RPMI8226 (cell line): ENCODE data around the gene NHS.

Experiments
- DNase-seq: peaks from one replicate; pipeline ENCODE4 v3.0.0-alpha.2; 2015

NHS gene

DNA sequence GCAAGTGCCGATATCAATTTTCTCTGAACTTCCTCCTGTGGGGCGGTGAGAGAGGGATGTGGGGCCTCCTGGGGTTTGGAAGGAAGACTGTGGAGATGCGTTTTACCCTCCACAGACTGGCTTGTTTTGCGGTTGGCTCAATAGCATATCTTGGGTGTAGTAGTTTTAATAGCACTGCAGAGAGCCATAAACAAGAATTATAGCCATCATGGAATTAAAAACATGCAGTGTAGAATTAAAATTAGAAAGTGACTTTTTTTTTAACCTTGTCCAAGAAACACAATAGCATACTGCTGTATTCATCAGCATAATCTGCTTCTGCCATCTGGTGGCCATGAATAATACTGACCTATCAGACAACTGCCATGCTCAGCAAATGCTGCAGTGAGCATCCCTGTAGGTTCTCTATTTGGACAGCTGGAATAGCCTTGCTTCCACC, 315.0 kb downstream of the NHS start:
- peak; percentile 63 for DNase-seq

- no peak for DNase-seq
Measured at GRCh38 chrX:17692709-17693346, 317.8 kb downstream of the NHS start.

GRCh38 chrX:17697191-17697590, 322.2 kb downstream of the NHS start:
- DNase-seq: no peak

- no peak for DNase-seq
Measured at GRCh38 chrX:17700976-17701375, 326.0 kb downstream of the NHS start.

GRCh38 chrX:17703201-17703600, 328.2 kb downstream of the NHS start:
- no peak for DNase-seq

DNA sequence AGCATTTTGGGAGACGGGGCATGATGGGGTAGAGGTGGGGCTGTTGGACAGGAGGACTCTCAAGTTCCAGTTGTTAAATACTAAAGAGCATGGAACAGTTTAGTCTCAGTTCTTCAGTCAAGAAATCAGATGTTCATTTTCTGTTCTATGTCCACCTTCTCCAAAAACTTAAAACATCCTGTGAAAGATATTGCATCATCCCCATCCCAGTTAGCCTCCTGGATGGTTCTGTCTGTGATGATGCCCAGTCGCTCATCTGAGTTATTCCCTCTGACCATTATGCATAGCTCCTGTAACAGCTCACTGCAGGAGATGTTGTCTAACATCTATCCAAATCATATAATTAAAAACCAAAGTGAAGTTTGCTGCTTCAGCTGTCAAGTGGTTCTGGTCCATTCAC, 330.2 kb downstream of the NHS start:
- no peak for DNase-seq

DNA sequence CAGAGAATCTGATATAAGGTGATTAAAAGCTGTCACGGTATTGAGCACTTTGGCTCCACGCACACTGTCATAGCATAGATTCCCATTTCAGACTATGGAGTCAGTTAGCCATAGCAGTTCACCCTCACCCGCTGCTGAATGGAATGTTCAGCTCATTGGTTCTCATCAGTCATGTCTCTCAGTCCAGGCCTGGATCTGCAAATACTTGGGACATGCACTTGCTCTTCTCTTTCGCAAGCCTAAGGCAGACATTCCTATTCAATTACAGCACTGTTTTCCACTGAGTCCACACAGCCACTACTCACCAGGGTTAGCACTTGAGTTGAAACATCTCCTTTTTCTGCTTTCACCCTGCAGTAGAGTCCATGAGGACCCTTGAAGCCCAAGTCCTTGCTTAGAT, 331.7 kb downstream of the NHS start:
- no peak for DNase-seq

- DNase-seq: no peak
Measured at GRCh38 chrX:17707731-17708130, 332.7 kb downstream of the NHS start.

GRCh38 chrX:17710871-17711301, 335.9 kb downstream of the NHS start:
- no peak for DNase-seq

DNA sequence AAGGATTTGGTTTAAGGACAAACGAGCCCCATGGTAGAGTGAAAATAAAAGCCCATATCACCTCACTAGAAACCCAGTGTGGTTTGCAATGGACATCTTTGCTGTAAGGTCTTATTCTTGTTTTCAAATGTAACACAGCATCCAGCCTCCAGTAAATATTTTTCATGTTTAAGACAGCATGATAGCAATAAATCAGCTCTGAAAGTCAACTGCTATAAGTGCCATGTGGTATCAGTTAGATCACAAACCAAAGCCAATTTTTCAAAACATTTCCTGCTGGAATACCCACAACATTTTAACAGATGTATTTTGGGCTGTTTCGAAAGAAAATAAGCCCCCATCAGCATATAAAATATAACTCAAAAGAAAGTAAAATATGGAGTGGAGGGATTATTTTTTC, 338.3 kb downstream of the NHS start:
- DNase-seq: no peak

DNA sequence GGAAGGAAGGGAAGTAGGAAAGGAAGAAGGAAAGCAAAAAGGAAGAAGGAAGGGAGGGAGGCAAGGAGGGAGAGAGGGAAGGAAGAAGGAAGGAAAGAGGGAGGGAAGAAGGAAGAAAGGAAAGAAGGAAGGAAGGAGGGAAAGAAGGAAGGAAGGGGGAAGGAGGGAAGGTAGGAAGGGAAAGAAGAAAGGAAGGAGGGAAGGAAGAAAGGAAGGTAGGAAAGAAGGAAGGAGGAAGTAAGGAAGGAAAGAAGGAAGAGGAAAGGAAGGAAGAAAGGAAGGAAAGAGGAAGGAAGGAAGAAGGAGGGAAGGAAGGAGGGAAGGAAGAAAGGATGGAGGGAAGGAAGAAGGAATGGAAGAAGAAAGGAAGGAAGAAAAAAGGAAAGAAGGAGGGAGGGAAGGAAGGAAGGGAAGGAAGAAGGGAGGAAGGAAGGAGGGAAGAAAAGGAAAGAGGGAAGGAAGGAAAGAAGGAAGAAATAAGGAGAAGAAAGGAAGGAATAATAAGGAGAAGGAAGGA, 343.7 kb downstream of the NHS start:
- no peak for DNase-seq

DNA sequence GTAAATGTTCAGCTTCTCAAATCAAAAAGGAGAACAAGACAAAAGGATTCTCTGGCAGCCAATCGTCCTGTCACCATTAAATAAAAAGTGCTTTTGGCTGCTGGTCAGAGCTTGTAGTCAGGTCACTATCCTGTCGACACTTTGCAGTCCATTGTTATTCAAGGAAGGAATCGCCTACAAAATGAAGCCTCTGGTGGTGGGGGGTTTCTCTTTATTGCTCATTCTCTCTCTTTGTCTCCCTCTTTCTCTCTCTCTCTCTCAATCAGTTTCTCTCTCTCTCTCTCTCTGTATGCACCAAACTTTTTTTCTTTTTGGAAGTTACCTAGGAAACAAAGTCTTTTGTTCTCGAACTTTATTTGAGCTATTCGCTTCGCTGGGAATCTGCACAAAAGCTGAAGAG, 344.7 kb downstream of the NHS start:
- DNase-seq: no peak

- DNase-seq: no peak
Measured at GRCh38 chrX:17721715-17722114, 346.7 kb downstream of the NHS start.

DNA sequence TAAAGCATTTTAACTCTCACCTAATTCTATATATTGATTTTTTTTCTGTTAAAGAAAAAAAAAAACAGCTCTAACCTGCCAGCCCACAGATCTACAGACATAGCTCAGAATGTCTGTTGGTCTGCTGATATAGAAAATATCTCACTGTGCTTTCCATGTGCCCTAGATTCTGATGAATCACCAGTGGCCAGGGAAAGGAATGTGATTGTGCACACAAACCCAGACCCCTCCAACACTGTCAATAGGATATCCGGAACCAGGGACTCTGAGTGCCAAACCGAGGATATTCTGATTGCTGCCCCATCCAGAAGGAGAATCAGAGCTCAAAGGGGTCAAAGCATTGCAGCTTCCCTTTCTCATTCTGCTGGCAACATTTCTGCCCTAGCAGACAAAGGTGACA, 350.2 kb downstream of the NHS start:
- DNase-seq: no peak

DNA sequence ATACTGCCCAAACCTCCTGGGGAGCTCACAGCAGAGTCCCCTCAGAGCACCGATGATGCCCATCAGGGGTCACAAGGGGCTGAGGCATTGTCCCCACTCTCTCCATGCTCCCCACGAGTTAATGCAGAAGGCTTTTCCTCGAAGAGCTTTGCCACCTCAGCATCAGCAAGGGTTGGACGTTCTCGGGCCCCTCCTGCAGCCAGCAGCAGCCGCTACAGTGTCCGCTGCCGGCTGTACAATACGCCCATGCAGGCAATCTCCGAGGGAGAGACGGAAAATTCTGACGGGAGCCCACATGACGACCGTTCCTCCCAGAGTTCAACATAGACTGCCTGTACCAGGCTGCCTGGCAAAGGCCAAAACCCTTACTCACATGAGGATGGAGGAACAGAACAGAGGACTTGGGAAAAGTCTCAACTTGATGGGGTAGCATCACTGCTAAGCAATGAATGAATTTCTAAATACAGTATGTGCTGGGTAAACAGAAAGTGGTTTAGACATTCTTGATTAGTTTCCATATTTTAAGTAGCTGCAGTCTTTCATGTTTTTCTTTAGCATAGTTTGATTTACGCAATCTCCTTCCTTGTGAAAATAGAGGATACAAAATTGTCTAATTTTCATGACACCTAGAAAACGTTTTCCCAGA, 357.3 kb downstream of the NHS start:
- DNase-seq: no peak

DNA sequence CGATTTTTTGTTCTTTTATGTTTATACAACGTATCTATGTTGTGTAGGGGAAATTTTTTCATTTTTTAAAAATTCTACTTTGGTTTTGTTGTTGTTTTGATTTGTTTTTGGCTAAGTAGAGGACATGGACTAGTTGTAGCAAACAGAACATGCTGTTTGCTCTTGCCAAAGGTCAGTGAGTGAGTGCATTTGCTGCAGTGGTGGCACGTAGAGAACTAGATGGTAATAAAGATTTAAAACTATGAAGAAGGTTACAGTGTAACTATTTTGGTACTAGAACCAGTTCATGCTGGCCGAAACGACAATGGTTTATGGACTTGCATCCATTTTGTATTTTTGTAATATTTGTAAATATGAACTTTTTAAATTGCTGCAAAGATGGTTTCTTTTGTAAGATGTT, 360.4 kb downstream of the NHS start:
- DNase-seq: no peak

GRCh38 chrX:17736478-17736855, 361.5 kb downstream of the NHS start:
- no peak for DNase-seq

- peak; percentile 95 for DNase-seq
Measured at GRCh38 chrX:17736856-17737709, 362.1 kb downstream of the NHS start, which contains the start of gene SCML1. Gene SCML1, plus strand, starts transcription at chrX:17737493. Its CDS starts 6,694 bp downstream, at chrX:17744187.

- no peak for DNase-seq
Measured at GRCh38 chrX:17737710-17737985, 362.6 kb downstream of the NHS start.

DNA sequence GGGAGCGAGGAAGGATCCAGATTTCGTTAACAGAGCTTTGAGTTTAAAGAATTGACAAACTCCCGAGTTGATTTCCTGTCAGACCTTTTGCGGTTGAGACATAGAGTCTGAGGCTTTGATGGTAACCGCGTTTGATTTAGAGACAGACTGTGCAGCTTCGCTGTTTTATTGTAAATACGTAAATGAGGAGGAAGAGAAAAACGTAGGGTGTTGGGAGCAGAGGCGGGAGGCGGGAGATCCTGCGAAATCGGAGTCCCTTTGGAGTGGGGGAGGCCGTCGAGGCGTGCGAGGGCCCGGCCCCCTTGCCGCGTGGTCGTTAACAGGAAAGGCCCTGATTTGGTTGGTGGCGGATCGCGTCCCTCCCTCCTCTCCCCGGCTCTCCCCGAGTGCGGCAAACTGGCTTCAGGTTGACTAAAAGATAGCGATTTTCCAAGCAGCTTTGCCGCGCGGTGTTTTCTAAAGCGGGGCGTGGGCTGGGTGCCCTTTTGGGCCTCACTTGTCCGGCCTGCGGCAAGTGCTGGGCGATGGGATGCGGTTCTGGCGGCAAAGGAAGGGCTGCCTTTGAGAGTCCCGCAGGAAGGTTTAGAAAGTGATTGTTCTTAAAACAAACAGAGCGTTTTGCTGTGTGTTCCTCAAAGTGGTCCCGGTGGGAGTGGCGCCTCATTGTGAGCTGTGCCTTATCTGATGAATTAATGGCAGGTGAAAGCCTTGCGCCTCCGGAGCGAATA, 363.1 kb downstream of the NHS start:
- peak; percentile 48 for DNase-seq

DNA sequence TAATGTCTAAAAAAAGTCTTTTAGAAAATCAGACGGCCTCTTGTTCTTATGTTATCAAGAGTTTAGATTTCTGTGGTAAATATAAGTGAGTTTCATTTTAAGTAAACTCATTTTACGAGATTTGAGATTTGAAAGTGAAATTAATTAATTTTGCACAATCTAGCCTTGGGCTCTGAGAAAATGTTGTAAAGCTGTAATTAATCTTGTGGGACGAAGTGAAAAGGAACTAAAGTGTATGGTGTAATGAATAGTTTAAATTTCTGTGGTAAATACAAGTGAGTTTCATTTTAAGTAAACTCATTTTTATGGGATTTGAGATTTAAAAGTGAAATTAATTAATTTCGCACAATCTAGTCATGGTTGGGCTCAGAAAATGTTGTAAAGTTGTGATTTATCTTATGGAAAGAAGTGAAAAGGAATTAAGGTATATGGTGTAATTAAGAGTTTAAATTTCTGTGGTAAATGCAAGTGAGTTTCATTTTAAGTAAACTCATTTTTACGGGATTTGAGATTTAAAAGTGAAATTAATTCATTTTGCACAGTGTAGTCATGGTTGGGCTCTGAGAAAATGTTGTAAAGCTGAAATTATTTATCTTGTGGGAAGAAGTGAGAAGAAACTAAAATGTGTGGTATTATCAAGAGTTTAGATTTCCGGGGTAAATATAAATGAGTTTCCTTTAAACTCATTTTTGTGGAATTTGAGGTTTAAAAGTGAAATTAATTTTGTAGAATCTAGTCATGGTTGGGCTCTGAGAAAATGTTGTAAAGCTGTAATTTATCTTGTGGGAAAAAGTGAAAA, 363.9 kb downstream of the NHS start:
- no peak for DNase-seq
